NCI-H1417 treated with DMSO at 0.1 percent for 48 hours (cell line): ENCODE data around the gene PBX4.

Source experiments
- DNase-seq: peaks from one replicate; lab custom pipeline; 2025; lab: John Stamatoyannopoulos, UW

Gene PBX4

GRCh38 chr19:19649155-19649554 is 30.7 kb upstream of the PBX4 start:
- DNase-seq: no peak

GRCh38 chr19:19647037-19647835 is 28.7 kb upstream of the PBX4 start:
- no peak for DNase-seq

- no peak for DNase-seq
Measured at GRCh38 chr19:19645233-19645870, 26.9 kb upstream of the PBX4 start.

DNA sequence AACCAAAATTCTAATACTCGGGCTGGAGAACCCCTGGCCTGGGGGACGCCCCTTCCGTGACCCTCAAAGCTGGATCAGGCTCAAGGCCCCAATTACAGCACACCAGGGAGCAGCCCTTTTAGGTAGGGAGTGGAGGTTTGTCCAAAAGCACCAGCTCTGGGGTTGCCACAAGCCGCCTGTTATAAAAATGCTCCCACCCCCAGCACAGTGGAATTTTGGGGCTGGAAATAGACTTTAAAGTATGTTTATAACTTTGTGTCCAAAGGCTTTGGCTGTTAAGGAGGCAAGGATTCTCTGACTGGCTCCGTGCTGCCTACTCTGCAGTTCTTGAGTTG is 25.5 kb upstream of the PBX4 start:
- no peak for DNase-seq

DNA sequence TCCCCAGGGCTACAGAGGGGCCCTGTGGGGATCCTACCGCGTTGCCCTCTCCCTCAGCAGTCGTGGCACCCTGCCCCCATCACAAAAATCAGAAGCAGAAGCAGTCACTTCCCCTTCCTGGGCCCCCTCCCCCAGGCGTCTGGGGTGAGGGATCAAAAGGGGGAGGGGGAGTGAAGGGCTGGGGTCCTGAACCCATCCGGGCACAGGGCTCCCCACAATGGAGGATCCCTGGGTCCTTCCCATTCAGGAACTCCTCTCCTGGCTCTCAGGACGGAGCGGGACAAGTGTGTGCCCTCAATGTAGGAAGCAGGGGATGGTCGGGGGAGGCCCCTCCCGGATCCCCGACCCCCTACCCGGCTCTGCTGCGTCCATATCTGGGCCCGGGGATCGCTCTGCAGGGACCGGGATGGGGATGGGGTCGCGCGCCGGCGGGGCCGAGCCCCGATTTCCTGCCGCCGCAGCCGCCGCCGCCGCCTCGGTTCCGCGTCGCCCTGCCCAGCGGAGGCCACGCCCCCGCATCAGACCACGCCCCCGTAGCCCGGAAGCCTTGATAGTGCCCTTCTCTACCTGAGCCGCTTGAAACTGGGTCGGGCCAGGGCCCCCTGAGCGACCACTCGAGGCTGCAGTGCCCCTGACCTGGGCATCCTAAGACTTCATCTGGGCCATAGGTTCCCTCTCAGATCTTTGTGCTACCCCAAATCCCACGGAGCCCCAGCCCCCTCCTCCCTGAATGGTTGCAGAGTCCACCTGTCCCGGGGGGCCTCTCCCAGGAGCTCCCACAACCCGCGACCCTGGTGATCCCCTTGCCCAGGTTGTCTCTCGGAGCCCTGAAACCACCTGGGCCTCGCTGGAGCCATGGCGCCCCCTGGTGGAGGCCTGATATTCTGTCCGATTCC is 24.9 kb upstream of the PBX4 start, which contains the start of gene GMIP:
GMIP (minus strand) TSS at position 500 of the 896 bp plus-strand sequence; CDS start at position 372, 128 bp downstream.
- no peak for DNase-seq

DNA sequence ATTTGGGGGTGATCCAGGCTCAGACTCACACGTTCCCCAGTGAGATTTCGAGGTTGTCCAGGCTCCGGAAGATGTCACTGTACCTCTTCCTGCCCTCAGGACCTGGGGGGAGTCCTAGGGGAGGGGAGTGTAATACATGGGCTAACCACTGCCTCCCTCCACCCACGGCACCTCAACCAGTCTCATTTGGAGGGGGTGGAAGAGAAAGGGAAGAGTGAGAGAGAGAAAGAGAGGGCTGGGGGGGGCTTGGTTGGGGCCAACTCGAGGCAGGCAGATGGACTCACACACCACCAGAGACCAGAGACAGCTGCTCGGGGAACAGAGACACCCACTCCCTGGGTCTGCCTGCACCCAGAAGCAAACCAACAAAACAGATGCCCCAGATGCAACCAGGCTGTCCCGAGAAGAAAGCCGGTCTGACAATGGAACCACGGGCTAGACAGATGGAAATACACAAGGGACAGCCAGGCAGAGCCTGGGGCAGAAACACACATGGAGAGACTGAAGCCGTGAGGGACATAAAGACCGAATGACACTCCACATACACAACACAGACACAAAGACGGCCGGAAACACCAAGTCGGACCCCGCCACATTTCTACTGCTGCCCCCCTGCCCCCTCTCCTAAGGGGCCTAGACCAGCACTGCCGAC is 24.1 kb upstream of the PBX4 start:
- no peak for DNase-seq

- DNase-seq: no peak
Measured at GRCh38 chr19:19637523-19638251, 19.2 kb upstream of the PBX4 start.

DNA sequence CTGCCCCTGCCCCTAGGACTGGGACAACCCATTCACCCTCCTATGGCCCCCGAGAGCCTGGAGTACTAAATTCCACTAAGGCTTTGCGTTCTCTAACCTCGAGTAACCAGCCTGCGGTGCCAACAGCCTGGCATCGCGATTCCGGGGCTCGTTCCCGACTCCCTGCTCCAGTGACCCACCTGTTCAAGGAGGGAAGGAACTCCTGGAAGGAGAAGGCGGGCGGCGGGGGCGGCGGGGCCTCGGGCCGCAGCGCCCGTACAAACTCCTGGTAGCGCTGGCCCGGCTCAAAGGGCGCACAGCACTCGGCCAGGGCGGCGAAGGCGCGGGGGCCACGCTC is 18.7 kb upstream of the PBX4 start:
- DNase-seq: no peak

GRCh38 chr19:19636573-19637185 is 18.2 kb upstream of the PBX4 start:
- DNase-seq: no peak

DNA sequence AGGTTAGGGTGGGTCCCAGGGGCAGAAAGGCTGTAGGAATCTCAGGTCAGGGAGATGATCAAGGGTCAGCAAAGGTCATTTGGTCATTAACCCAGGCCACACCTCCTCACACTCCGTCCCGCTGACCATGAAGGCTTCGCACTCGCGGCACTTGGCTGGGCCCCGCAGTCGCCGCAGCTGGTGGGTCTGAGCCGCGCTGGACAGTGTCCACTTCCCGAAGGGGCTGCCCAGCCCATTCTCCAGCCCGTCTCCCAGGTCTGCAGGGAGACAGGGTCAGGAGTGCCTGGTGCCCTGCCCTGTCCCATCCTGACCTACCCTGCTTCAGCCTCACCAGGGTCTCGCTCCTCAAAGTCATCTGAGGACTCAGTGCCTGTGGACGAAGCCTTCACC is 16.8 kb upstream of the PBX4 start:
- no peak for DNase-seq

GRCh38 chr19:19634516-19635312 is 16.2 kb upstream of the PBX4 start:
- DNase-seq: no peak

- no peak for DNase-seq
Measured at GRCh38 chr19:19633711-19634515, 15.4 kb upstream of the PBX4 start.

- DNase-seq: no peak
Measured at GRCh38 chr19:19632661-19633060, 14.2 kb upstream of the PBX4 start.

DNA sequence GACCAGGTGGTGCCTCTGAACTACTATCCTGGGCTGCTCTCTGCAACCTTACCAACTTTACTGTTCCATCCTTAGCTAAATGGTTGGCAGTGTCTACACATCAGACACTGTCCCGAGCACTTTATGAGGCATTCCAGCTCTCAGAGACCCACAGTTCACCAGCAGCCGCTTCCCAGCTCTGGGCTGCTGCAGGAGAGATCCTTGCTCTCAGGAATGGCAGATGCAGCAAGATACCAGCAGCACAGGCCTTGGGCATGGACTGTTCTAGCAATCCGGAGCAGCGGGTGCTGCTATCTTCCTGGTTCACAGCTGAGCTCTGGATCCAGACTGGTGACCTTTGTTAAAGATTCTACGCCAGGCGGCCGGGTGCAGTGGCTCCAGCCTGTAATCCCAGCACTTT is 12.9 kb upstream of the PBX4 start:
- no peak for DNase-seq

DNA sequence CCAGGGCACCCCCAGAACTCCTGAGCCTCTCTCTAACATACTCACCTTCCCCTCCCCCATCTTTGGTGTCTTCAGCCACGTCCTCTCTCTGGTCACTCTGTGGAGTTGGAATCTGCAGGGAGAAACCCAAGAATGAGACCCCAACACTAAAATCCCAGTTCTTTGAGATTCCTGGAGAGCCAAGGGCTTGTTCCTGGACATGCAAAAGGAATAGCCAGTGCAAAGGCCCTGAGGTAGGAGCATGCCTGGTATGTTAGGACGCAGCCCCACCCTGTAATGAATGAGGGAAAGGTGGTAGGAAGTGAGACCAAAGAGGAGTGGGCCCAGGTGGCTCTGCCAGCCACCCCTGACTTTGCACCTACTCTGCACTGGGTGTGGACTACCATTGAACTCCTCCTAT is 11.9 kb upstream of the PBX4 start:
- DNase-seq: no peak

- no peak for DNase-seq
Measured at GRCh38 chr19:19630062-19630414, 11.6 kb upstream of the PBX4 start.

GRCh38 chr19:19628501-19629134 is 10.1 kb upstream of the PBX4 start:
- DNase-seq: no peak

GRCh38 chr19:19627621-19628500 is 9.4 kb upstream of the PBX4 start, which contains the start of gene LPAR2:
LPAR2 (minus strand) TSS chr19:19628220; CDS start chr19:19627275, 945 bp downstream.
- no peak for DNase-seq
